ENCODE results near the gene ASS1. TPM values are rescaled to one million over a fixed set of nuclear protein-coding genes. Genes with fewer than 3 reads are reported as not detected.

ASS1 gene
- total and polyA plus RNA-seq, 2 donors (not counting 1 experiment from before 2014, with no cell fraction given), result 44.7 to 223 TPM

- Histone ChIP-seq H3K4me3 (replicated peaks in 1 of 4; ENCODE audit: control extremely low read depth in 1 of 4, insufficient read depth in 1 of 4, low read depth in 3 of 4, low read length in 4 of 4) (no peak overlapping the region), H3K27ac (ENCODE audit: insufficient read depth, low read length) (no peak overlapping the region), H3K36me3 (ENCODE audit: control insufficient read depth, insufficient read depth, low read length) (no peaks in the 10 kb centered on the region), H2AFZ (ENCODE audit: low read length) (no peak overlapping the region), H3K4me1 (ENCODE audit: control insufficient read depth, extremely low read depth, insufficient read depth, low read length) (no peaks in the 10 kb centered on the region), H3K79me2 (ENCODE audit: control insufficient read depth, insufficient read depth, low read length) (no peaks in the 10 kb centered on the region), H3K9me3 (ENCODE audit: control insufficient read depth, insufficient read depth, low read depth, low read length) (no peaks in the 10 kb centered on the region), H4K20me1 (ENCODE audit: control insufficient read depth, extremely low read depth, insufficient read depth, low read length) (no peaks in the 10 kb centered on the region), H3K27me3 (ENCODE audit: control insufficient read depth, insufficient read depth, low read length) (no peaks in the 10 kb centered on the region), H3K4me2 (ENCODE audit: extremely low read depth, insufficient read depth, low read length) (no peak overlapping the region), H3K9ac (ENCODE audit: insufficient read depth, low read length) (no peak overlapping the region)
- no peak for DNase-seq (ENCODE audit: low read depth in 2 of 2)
- no peak for TF ChIP-seq CTCF (conservative IDR thresholded peaks at IDR 0.05 in 1 of 2, IDR thresholded peaks at IDR 0.05 in 1 of 2; ENCODE audit: low read depth in 1 of 2, low read length in 2 of 2)
- TF ChIP-seq EZH2 (IDR thresholded peaks at IDR 0.05; ENCODE audit: low read length, missing control alignments), result no peak
Observed at GRCh38 chr9:130493476-130493875, 48.7 kb downstream of the ASS1 start.

- Histone ChIP-seq H3K27me3 (ENCODE audit: control insufficient read depth, insufficient read depth, low read length) (no peaks in the 10 kb centered on the region), H3K4me2 (ENCODE audit: extremely low read depth, insufficient read depth, low read length) (no peak overlapping the region), H2AFZ (ENCODE audit: low read length) (no peak overlapping the region), H3K79me2 (ENCODE audit: control insufficient read depth, insufficient read depth, low read length) (no peaks in the 10 kb centered on the region), H3K27ac (ENCODE audit: insufficient read depth, low read length) (no peak overlapping the region), H3K4me1 (ENCODE audit: control insufficient read depth, extremely low read depth, insufficient read depth, low read length) (no peaks in the 10 kb centered on the region), H3K4me3 (replicated peaks in 1 of 4; ENCODE audit: control extremely low read depth in 1 of 4, insufficient read depth in 1 of 4, low read depth in 3 of 4, low read length in 4 of 4) (no peak overlapping the region), H3K36me3 (ENCODE audit: control insufficient read depth, insufficient read depth, low read length) (no peaks in the 10 kb centered on the region), H4K20me1 (ENCODE audit: control insufficient read depth, extremely low read depth, insufficient read depth, low read length) (no peaks in the 10 kb centered on the region), H3K9ac (ENCODE audit: insufficient read depth, low read length) (no peak overlapping the region), H3K9me3 (ENCODE audit: control insufficient read depth, insufficient read depth, low read depth, low read length) (no peaks in the 10 kb centered on the region)
- DNase-seq (ENCODE audit: low read depth in 2 of 2), result no peak
- TF ChIP-seq EZH2 (IDR thresholded peaks at IDR 0.05; ENCODE audit: low read length, missing control alignments), result no peak
- TF ChIP-seq CTCF (conservative IDR thresholded peaks at IDR 0.05 in 1 of 2, IDR thresholded peaks at IDR 0.05 in 1 of 2; ENCODE audit: low read depth in 1 of 2, low read length in 2 of 2), result no peak
Observed at GRCh38 chr9:130495067-130495466, 50.3 kb downstream of the ASS1 start.

- no peak for DNase-seq (ENCODE audit: low read depth in 2 of 2)
- Histone ChIP-seq H3K79me2 (ENCODE audit: control insufficient read depth, insufficient read depth, low read length) (no peaks in the 10 kb centered on the region), H3K9me3 (ENCODE audit: control insufficient read depth, insufficient read depth, low read depth, low read length) (no peaks in the 10 kb centered on the region), H2AFZ (ENCODE audit: low read length) (no peak overlapping the region), H3K27me3 (ENCODE audit: control insufficient read depth, insufficient read depth, low read length) (no peaks in the 10 kb centered on the region), H3K4me1 (ENCODE audit: control insufficient read depth, extremely low read depth, insufficient read depth, low read length) (no peaks in the 10 kb centered on the region), H3K36me3 (ENCODE audit: control insufficient read depth, insufficient read depth, low read length) (no peaks in the 10 kb centered on the region), H3K4me2 (ENCODE audit: extremely low read depth, insufficient read depth, low read length) (no peak overlapping the region), H3K4me3 (replicated peaks in 1 of 4; ENCODE audit: control extremely low read depth in 1 of 4, insufficient read depth in 1 of 4, low read depth in 3 of 4, low read length in 4 of 4) (no peak overlapping the region), H4K20me1 (ENCODE audit: control insufficient read depth, extremely low read depth, insufficient read depth, low read length) (no peaks in the 10 kb centered on the region), H3K27ac (ENCODE audit: insufficient read depth, low read length) (no peak overlapping the region), H3K9ac (ENCODE audit: insufficient read depth, low read length) (no peak overlapping the region)
- TF ChIP-seq CTCF (conservative IDR thresholded peaks at IDR 0.05 in 1 of 2, IDR thresholded peaks at IDR 0.05 in 1 of 2; ENCODE audit: low read depth in 1 of 2, low read length in 2 of 2) (no peak), EZH2 (IDR thresholded peaks at IDR 0.05; ENCODE audit: low read length, missing control alignments) (no peak)
Observed at GRCh38 chr9:130497139-130497538, 52.4 kb downstream of the ASS1 start.

Measured in fibroblast of lung (primary cell).